GM21381 (cell line): ENCODE results near the gene CDK14.

ENCODE experiments used
- ATAC-seq: cut with Tn5 transposase; IDR thresholded peaks from one replicate; pipeline ENCODE4 v1.9.1; 2021; ENCODE audit warnings: mild to moderate bottlenecking, moderate library complexity; ENCODE audit not compliant: unreplicated experiment

Gene CDK14

DNA sequence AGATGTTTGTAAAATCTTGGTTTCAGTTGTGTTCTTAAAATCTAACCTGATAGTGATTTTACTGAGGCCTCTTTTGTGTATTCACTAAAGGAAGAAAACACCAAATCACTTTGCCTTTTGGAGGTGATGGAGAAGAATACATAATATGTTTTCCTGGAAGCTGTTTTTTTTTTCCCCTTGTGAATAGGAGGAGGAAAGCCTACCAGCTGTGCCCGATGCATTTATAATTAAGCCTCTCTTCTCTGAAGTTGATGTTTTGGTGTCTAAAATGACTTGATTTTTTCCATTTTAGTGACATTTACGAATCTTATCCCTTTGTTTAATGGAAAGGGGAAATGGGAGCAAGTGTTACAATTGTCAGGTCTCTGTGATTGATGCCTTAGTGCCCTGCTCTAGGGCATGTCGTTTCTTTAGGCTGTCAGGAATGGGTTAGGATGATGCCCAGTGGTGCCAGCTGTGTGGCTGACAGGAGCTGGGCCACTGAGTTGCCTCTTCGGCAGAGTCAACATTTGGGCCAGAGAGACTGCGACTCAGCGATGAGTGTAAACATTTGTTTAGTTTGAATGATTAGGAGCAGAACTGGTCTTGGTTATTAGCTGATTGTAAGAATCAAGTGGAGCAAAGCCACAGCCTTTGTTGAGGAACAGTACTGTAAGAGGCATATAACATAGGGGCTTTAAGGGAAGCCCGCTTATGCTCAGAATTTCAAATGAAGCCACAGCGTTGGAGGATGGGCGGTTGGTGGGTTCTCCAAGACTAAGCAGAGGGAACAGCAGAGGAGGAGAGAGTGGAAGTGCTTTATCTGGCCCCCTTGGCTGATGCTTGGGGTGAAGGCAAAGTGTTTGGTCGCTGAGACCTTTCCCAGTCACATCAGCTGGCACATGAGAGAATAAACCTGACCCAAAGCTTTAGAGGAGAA is 81.6 kb downstream of the CDK14 start:
- ATAC-seq = no peak

DNA sequence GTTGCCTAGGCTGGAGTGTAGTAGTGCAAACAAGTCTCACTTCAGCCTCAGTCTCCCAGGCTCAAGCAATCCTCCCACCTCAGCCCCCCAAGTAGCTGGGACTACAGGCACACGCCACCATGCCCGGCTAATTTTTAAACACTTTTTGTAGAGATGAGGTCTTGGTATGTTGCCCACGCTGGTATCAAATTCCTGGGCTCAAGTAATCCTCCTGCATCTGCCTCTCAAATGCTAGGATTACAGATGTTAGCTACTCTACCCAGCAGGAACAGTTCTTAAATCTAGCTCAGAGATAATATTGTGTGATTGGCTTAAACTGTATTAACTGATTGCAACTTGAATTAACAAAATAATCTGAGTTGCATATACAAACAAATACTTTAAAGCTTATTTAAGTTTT is 82.9 kb downstream of the CDK14 start:
- ATAC-seq = no peak

DNA sequence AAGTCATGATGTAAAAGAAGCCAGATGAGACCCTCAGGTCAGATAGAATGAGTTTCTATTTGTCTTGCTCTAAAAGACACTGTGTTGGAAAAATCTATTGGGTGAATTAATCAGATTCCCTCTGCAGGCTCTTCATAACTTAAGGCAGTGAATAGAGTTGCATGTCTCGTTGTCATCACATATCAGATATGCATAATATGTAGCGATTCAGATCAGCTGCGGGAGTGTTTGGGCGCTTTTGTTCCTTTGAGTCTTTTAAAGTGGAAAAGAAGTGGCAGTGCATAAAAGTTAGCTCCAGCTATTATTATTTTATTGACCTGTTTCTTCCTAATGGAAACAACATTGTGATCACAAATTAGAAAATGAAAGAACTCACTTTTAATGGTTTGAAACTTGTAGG is 84.4 kb downstream of the CDK14 start:
- ATAC-seq = no peak

DNA sequence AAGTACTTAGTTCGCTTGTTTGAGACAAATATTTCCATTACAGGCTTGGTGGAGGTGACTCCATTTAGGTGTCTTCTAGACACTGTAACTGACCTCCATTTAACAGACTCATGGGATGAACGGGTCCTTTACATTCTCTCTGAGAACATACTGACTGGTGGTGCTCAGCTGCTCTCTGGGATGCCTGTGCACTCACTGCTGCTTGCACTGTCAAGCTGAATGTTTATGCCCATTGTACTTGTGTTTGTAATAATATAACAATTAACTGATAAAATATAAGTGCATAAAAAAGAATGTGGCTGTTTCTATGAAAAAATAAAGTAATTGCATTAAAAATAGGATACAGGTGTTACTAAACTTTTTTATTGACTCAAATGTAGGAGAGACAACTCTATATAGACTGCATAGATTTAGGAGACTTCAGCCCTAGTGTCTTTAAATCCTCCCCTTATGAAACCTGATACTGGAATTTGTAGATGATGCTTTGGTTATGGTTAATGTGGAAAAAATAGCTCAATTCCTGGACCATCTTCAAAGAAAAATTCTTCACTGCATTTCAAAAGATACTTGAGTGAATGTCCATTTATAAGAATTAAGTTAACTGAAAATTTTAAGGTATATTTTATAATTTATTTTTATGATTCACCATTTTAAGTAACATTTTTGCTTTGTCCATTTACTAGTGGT is 85.4 kb downstream of the CDK14 start:
- no peak for ATAC-seq

DNA sequence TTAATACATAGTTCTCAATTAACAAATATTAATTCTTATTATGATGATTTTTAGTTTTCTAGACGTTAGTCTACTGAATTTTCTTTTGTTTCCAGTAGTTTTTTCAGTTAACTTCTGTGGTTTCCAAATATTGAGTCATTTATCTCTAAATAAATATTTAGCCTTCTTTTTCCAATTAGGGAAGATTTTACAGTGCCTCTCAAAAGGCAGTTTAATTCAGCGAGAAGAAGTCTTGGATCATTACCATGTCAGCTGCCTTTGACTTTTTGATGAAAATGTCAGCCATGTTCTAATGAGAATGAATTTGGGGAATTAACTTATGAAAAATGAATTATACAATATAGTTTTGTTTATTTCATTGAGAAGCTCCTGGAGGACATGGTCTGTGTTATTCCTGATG is 90.0 kb downstream of the CDK14 start:
- no peak for ATAC-seq

DNA sequence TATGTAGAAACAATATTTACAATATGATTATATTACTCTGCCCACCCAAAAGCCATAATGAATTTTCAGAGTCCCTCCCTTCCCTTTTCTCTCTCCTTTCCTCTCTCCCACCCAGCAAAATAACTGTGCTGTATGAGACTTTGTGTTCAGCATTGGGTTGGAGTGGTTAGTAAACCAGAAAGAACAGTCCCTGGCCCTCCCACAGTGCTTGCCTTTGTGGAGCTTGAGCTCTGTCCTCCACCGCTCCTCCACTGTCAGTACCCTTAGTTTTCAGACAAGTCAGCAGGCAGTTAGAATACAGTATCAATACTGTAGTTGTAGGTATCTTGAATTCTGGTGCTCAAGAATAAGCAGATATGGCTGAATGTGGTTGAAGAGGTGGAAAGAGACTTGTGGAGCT is 92.7 kb downstream of the CDK14 start:
- ATAC-seq = no peak

DNA sequence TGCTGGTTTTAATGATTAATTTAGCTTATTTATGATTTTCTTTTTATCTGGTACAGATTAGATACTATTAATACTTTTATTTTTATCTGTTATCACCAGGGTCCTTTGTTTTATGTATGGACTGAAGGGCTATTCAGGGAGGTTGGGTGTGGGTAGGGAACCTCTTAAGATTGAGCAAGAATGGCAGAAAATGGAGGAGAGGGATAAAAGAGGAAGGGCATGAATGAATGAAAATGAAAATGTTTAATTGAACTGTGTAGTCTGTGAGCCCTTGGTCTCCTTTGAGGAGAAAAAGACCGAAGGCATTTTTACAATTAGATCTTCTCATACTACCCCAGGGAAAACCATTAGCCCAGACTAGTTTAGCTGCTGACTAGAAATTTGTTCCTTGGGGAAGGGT is 93.1 kb downstream of the CDK14 start:
- no peak for ATAC-seq

DNA sequence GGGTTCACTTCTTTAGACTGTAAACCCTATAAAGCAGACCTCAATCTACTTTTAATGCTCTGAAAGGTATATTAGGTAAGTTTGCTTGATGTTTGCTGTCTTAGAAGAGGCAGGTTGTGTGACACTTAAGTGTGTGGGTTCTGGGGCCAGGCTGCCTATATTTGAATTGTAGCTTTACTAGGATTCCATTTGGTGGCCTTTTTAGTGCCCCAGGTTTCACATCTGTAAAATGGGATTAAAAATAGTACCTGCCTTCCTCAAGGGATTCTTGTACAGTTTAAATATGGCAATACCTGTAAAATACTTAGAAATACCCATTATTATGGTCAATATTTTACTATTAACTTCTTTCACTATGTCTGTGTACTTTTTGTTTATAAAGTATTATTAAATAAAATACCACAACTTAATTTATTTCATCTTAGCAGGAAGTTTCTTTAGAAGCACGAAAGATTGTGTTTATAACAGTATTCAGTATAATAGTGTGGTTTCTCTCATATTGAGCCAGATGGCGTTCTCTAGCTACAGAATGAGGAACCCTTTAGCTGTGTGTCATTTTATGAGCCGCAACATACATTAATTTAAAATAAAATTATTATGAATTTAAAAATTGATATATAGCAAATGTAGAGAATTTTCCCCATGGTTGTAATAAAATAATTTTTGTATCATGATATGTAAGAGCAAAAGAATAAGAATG is 94.2 kb downstream of the CDK14 start:
- ATAC-seq = no peak

DNA sequence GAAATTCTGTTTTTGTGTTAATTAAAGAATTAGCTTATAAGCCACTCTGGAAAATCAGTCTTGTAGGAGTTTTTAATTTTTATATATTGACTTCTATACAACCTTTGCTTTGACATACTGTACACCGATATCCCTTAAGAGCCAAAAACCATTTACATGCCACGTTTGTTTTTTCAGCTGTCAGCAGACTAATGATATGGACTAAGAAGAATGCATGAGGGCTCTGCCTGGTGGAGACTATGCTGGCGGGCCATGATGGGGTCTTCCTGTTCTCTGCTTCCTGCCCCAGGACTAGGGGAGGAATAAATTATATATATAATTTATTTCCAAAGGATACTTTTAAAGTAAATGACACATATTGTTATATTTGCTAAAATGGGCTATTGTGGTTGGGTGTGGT is 96.3 kb downstream of the CDK14 start:
- ATAC-seq = no peak

DNA sequence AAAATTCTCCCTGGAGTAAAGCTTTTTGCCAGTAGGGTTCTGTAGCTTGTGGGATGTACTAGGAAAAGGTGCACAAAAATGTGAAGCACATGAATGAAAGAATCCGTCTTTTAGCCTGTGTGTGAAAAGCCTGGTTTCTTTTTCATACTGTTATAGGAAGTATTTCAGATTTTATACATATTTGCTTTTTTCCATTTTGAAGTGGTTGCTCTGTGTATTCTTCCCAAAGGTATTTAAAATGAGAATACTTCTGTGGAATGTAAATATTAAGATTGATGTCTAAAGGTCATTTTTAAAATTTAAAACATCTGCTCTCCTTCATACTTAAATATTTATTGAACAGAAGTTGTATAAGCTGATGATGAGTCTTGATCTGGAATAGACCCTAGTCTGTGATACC is 96.8 kb downstream of the CDK14 start:
- ATAC-seq = no peak

DNA sequence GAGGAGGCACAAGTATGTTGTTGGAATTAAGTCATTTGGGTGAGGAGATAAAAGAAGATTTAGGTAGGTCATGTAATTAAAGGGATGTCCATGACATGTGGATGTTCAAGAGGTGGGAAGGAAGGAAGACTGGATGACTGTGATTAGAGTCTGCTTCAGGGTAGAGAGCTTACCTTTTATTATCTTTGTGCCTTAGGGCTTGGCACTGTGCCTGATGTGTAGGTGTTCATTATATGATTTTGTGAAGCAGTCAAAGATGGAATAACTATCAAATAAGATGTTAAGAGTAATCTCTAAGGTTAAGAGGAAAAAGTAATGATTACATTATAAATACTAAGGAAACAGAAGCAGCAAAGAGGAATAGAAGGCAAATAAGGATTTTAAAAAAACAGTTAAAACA is 97.8 kb downstream of the CDK14 start:
- ATAC-seq = no peak

DNA sequence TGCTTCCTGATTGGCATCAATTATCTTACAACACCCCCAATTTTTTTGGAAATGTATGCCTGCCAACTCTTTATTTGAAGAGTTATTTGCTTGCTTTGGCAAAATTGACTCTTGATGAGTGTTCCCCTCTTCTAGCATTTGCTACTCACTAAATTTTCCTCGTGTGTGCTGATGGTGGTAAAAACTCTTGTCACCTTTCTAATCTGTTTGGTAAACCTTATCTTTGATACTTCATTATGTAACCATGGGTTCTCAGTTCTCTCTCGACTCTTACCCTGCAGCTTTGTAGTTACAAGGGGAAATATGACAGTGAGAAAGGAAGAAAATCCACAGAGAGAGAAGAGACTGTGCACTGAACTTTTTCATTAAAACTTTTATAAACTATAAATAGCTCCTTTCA is 102.5 kb downstream of the CDK14 start:
- ATAC-seq = no peak

DNA sequence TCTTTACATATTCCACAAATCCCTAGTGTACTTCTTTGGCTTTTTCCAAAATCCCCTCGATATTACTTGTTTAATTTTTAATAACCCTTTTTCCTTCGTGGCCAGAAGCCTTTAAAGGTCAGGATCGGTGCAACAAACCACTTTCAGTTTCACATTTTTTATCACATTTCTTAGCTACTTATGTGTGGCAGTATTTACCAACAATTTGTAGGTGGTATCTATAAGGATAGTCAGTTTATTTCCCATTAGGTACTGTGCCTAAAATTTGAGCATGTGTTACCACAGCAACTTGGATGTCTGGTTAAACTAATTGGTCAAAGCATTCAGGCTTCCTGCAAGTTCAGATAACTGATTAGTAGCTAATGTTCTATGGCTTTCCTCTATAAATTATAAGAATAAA is 104.9 kb downstream of the CDK14 start:
- peak; percentile 61 for ATAC-seq

DNA sequence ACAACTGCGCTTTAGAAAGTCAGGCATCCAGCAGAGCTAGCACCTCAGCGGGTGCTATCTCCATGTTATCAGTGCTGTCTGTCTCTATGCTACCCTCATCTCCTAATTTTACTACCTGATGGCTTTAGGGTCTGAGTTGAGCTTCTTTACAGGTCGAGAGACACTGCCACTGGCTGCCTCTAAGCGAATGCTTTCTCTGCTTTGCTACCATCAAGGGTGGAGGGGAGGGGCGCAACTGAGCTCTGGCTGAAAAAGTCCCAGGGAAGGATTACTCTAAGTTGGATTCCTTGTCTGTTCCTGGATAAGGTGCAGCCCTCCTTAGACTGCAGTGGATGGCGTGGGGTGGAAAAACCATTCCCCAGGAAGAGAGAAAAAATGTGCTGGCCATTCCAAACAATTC is 105.7 kb downstream of the CDK14 start:
- no peak for ATAC-seq

DNA sequence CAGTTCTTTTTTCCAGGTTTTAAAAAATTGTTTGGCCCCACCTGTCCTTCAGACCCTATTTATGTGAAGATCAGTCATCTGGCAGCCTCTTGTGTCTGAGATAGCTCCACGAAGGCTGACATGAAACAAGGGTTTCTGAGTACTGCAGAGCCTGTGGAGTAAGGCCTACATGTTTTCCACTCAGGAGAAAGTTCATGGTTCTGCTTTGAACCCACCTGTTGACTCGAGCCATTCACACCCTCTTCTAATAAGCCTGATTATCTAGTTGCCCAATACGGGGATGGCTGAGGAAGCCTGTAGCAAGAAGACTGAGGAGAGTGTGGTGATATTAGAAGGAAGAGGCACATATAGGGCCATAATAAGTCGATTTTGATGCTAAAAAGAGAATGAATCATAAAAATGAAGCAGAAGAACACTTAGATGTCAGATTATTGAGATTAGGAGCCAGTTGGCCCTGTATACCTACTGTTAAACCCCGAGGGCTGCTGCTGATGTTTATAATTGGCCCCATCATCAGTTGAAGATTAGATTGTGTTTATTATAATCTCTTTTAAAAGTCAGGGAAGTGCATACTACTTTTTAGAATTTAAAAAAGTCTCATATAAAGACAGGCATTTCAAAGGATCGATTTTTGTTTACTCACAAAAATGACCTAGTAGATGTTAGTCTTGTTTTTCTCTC is 109.4 kb downstream of the CDK14 start:
- no peak for ATAC-seq

DNA sequence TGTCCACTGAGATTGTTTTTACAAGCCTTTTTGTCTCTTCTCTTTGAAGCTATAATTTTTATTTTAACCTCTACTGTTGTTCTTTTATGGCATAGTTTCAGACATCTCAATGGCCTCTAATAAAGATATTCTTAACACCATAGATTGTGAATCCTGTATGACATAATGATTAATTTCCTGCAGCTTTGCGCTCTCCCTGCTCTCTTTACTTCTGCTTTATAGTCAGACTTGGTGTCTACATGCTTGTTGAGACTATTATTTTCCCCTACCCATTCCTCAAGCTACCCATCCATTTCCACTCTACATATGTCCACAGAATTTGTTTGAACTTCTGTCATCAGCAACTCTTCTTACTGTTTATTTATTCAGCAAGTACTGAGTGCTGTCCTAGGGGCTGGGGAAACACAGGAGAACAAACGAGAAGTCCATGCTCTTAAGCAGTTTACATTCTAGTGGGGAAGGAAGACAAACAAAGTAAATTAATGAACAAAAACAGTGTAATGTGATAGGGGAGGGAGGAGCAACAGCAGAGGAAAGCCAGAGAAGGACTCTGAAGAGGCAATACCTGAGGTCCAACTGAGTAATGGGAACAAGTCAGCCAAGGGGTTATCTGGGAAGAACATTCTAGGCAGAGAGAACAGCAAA is 110.1 kb downstream of the CDK14 start:
- no peak for ATAC-seq

DNA sequence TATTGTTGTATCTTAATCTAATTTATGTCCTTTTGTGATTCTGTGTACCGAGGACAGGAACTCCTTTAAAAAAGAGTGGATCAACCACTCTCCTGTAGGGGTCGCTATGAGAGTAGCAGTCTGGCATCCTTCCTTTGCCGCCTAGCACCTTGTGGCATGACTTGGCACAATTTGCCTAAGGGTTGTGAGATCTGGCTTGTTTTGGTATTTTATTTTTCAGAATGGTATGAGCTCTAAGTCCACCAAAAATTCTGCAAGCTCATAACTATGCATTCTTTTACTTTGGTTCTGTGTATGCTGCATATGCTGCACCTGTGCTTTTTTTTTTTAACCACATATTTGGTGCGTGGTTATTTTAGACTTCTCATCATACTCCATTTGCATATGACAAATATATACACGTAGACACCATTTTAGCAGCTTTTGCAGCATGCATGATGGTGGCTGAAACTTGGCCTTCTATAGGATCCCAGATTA is 112.8 kb downstream of the CDK14 start:
- ATAC-seq = peak; percentile 63

DNA sequence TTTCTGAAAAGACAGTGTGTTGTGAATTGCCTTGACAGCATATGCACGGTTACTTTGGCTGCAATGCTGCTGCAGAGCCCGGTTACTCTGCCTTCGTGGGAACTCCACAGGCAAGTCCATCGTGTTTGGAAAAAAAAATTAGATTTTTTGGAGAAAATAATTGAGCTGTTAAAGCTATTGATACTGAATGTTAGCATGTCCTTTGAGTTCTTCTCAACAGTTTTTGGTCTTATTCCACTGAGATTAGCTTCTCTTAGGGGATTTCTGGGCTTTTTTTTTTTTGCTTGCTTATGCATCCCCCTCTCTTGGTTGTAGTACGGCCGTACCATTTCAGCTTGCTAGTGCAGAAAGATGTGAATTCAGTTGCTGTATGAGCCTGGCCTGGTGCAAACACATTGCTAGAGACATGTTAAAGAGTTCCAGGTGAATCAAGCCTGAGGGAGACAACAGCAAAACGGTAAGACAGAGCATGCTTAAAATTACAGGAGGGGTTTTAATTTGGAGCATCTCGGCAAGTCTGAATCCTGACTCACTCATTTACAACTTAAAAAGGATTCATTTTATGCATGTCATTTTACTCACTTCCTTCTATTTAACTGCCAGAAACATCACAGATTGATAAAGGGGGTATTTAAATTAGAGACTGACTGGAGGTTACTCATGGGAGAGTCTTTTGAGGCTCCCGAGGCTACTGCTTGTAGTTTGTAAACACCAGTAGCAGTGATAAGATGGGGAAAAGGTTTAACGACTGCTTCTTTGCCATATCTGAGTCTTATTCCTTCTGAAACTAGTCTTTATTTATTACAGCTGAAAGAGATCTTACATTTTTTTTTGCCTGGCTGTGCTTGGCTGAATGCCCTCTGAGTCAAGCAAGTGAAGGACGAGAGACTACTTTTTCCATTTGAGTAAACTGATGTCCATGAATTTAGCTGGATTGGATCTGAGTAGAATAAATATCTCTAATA is 113.7 kb downstream of the CDK14 start:
- ATAC-seq = peak; percentile 43

DNA sequence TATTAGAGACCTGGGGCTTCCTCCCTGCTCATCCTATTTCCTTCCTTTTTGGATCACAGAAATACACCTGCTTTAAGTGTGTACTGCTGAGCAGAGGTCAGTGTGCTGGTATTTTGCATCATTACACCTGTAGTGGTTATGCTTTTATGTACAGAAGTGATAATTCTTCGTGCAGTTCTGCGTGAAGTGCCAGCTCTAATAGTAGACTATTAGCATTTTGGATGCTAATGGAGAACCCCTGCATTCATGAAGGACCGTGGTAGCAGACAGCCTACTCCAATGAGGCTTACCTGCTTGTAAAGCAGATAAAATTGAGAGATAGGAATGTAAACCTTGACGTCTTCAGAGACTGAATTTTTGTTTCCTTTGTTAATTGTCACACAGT is 114.3 kb downstream of the CDK14 start:
- peak; percentile 14 for ATAC-seq
